Endothelial cell of umbilical vein (primary cell): ENCODE measurements around the gene MYO19. TPM values are rescaled to one million over a fixed set of nuclear protein-coding genes. Genes with fewer than 3 reads are reported as not detected.
A peak's percentile ranks its signal among the peaks of the same experiment; 100 is the strongest.

Experiments used
- BruUV-seq: library from RNA; stranded (reverse); fragments of 400-500 nt; replicated peaks from 2 replicates; lab custom pipeline; 2021; lab: Mats Ljungman, UMichigan
- CTCF ChIA-PET: fragments of 300-600, 350-600 bp; sonication (Branson Sonifier 250); formaldehyde crosslinking; loops from one replicate; lab custom pipeline; 2021; ENCODE audit warnings: antibody characterized with exemption, inconsistent platforms; lab: Charles Lee
- POLR2A ChIA-PET: fragments of 300-600, 350-600 bp; sonication (Branson Sonifier 250); formaldehyde crosslinking; loops from one replicate; lab custom pipeline; 2021; ENCODE audit warnings: antibody characterized with exemption, inconsistent platforms; lab: Charles Lee
- DNase-seq: peaks from one replicate; pipeline ENCODE4 v3.0.0-alpha.2; 2011; ENCODE audit warnings: low read depth, low spot score
- FAIRE-seq: peaks from 2 replicates; lab custom pipeline; 2011; peaks lifted over from hg19 to GRCh38; lab: Jason Lieb, UNC
- H2AFZ ChIP-seq: 2 replicates; pipeline ENCODE4 v1.6.0; 2012; ENCODE audit warnings: low read depth, low read length, control low read depth, inconsistent platforms
- H3K27ac ChIP-seq: 2 replicates; pipeline ENCODE4 v1.5.1; 2011; ENCODE audit warnings: low read depth, mild to moderate bottlenecking, control low read depth, low read length, moderate library complexity; ENCODE audit not compliant: insufficient read depth
- H3K27me3 ChIP-seq, 2 experiments: 2 replicates each; pipeline versions ENCODE4 v1.6.0 to v1.6.1; 2011; ENCODE audit warnings: low read length in 2 of 2, mixed read lengths in 1 of 2; ENCODE audit not compliant: control insufficient read depth in 2 of 2, insufficient read depth in 2 of 2
- H3K36me3 ChIP-seq, 2 experiments: 2 replicates in 1 of 2; 3 replicates in 1 of 2; pipeline ENCODE4 v1.5.1; 2011; ENCODE audit warnings: low read length in 2 of 2, mild to moderate bottlenecking in 1 of 2, moderate library complexity in 1 of 2; ENCODE audit not compliant: control insufficient read depth in 2 of 2, insufficient read depth in 2 of 2; ENCODE audit errors: extremely low read depth in 1 of 2
- H3K4me1 ChIP-seq: 3 replicates; pipeline ENCODE4 v1.5.1; 2011; ENCODE audit warnings: mild to moderate bottlenecking, low read length; ENCODE audit not compliant: control insufficient read depth, insufficient read depth; ENCODE audit errors: extremely low read depth
- H3K4me2 ChIP-seq: 2 replicates; pipeline ENCODE4 v1.6.1; 2011; ENCODE audit warnings: low read length, control low read depth, mixed read lengths; ENCODE audit not compliant: insufficient read depth
- H3K4me3 ChIP-seq, 3 experiments: fragments of 200-600 bp in 1 of 3; sonication (generic), shearing (Covaris generic) in 1 of 3; replicated peaks in 1 of 3; 2 replicates each; pipeline ENCODE4 v1.5.1; 2011 to 2016; ENCODE audit warnings: control low read depth in 3 of 3, low read length in 3 of 3, mild to moderate bottlenecking in 2 of 3, inconsistent platforms in 1 of 3, low read depth in 1 of 3, moderate library complexity in 1 of 3; ENCODE audit not compliant: insufficient read depth in 1 of 3
- H3K79me2 ChIP-seq: 2 replicates; pipeline ENCODE4 v1.6.0; 2012; ENCODE audit warnings: low read length, inconsistent platforms; ENCODE audit not compliant: control insufficient read depth, insufficient read depth
- H3K9ac ChIP-seq: replicated peaks from 2 replicates; pipeline ENCODE3; 2011; ENCODE audit warnings: low read length, control low read depth; ENCODE audit not compliant: insufficient read depth; ENCODE audit errors: extremely low read depth
- H3K9me1 ChIP-seq: replicated peaks from 3 replicates; pipeline ENCODE4 v1.6.0; 2011; ENCODE audit warnings: mild to moderate bottlenecking, low read length; ENCODE audit not compliant: control insufficient read depth, insufficient read depth; ENCODE audit errors: extremely low read depth
- H3K9me3 ChIP-seq: replicated peaks from 2 replicates; pipeline ENCODE4 v1.5.1; 2012; ENCODE audit warnings: low read length, inconsistent platforms; ENCODE audit not compliant: control insufficient read depth, insufficient read depth
- H4K20me1 ChIP-seq: replicated peaks from 2 replicates; pipeline ENCODE3; 2011; ENCODE audit warnings: mild to moderate bottlenecking, low read length; ENCODE audit not compliant: control insufficient read depth, insufficient read depth; ENCODE audit errors: extremely low read depth
- EZH2 ChIP-seq: IDR thresholded peaks from 2 replicates; pipeline ENCODE4 v1.6.1; 2012; ENCODE audit warnings: borderline replicate concordance, low read depth, mild to moderate bottlenecking, moderate library complexity, low read length, inconsistent platforms; ENCODE audit not compliant: severe bottlenecking
- JUN ChIP-seq: IDR thresholded peaks from 2 replicates; pipeline ENCODE4 v1.6.1; 2011; ENCODE audit warnings: borderline replicate concordance, low read depth; ENCODE audit not compliant: insufficient read length, insufficient read depth
- MAX ChIP-seq: IDR thresholded peaks from 2 replicates; pipeline ENCODE4 v1.6.1; 2011; ENCODE audit not compliant: insufficient read depth, insufficient read length
- MYC ChIP-seq: IDR thresholded peaks from one replicate; pipeline ENCODE4 v1.6.1; 2011; ENCODE audit warnings: mild to moderate bottlenecking, low read depth, low read length
- POLR2A ChIP-seq: IDR thresholded peaks from 2 replicates; pipeline ENCODE4 v1.6.1; 2012; ENCODE audit warnings: low read depth, mild to moderate bottlenecking, control low read depth, low read length
- POLR2AphosphoS5 ChIP-seq: IDR thresholded peaks from 2 replicates; pipeline ENCODE4 v1.6.1; 2012; ENCODE audit warnings: low read depth, mild to moderate bottlenecking, control low read depth, low read length, moderate library complexity; ENCODE audit not compliant: insufficient read depth
- dilution Hi-C: fragments of 300-500 bp; cut with MboI; formaldehyde crosslinking; loops from one replicate; pipeline ENCODE4 v1.15.0; 2019; ENCODE audit warnings: low sequenced_read_pairs; ENCODE audit not compliant: extremely low pct_ligation_motif_present
- intact Hi-C: fragments of 100-400 bp; cut with micrococcal nuclease; formaldehyde crosslinking; loops from one replicate; pipeline ENCODE4 v1.10.0; 2022
- polyA plus RNA-seq, 4 experiments: library from polyadenylated mRNA; depleted of rRNA in 3 of 4; stranded (reverse) in 3 of 4; unstranded in 1 of 4; fragments of >200 nt; gene quantifications; 2 replicates each; pipeline versions ENCODE4 v1.2.1 to v1.2.3, GENCODE V29; 2011 to 2012; ENCODE audit warnings: missing spikeins in 1 of 4
- total RNA-seq: library from RNA; stranded (reverse); gene quantifications from 2 replicates; pipeline ENCODE4 v1.2.3, GENCODE V29; 2021
- TF ChIP-seq, protein P1 (sequence below), 2 donors: IDR thresholded peaks; 1 replicate in 1 of 2; 2 replicates in 1 of 2; pipeline ENCODE4 v1.5.1; 2011; ENCODE audit warnings: low read length in 2 of 2, mild to moderate bottlenecking in 2 of 2, moderate library complexity in 2 of 2, control low read depth in 1 of 2, inconsistent platforms in 1 of 2, low read depth in 1 of 2; ENCODE audit not compliant: insufficient read depth in 1 of 2; ENCODE audit errors: extremely low read depth in 1 of 2

The MYO19 gene
- total and polyA plus RNA-seq, 2 donors (not counting 3 experiments of a cell fraction or from before 2014, with no cell fraction given) = 75.4 to 95.7 TPM

DNA sequence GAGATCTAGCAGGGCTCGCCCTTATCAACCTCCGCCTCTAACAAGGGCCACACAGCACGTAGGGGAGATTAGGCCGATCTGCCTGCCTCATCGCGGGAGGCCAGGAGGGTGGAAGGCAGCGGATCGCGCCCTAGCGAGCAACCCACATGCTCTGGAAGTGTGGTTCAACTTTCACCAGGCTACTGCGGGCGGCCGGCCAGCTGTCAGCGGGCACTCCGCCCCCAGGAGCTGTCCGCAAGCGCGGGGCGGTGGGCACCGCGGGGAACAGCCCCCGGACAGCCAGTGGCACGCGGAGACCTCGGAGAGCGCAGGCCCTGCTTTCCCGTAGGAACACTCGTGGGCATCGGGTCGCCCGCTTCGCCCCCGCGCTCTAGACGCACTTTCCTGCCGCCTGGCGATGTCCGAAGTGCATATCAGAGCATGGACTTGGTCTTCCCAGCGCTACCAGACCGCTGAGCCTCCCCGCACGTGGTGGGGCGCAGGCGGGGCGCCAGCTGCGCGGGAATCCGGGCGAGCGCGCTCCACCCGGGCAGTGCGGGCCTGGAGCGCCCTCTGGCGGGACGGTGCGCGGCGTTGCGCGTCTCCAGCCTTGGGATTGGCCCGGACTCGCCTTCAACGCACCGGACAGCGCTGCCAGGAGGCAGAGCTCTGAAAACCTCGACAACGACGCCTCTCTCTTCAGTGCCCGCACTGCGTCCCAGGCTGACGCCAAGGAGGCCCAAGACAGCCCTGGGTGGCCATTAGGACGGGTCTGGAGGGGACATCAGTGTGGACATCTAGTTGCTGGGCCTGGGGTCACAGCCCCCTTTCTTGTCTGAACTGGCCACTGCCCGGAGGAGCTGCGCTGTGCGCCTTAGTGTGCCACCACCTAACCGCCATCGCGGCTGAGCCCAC is 51.8 kb downstream of the MYO19 start:
- Histone ChIP-seq H3K4me2 (peak overlapping the region; percentile 32), H3K36me3 (no peaks in the 10 kb centered on the region), H3K4me1 (peaks cover 17% of the 10 kb centered on the region), H2AFZ (peak overlapping the region; percentile 96), H3K27ac (no peak overlapping the region), H3K4me3 (peak overlapping the region in 1 of 3 experiments; percentile 9), H3K9me3 (no peaks in the 10 kb centered on the region), H3K27me3 (peaks cover 2 to 11% of the 10 kb centered on the region in 2 experiments), H3K9ac (no peak overlapping the region), H4K20me1 (no peaks in the 10 kb centered on the region), H3K9me1 (no peaks in the 10 kb centered on the region), H3K79me2 (peaks cover 7% of the 10 kb centered on the region)
- TF ChIP-seq EZH2 (peak; percentile 59), MYC (peak; percentile 29), MAX (peak; percentile 89), POLR2A (no peak), POLR2AphosphoS5 (peak; percentile 40), JUN (no peak)
- TF ChIP-seq, protein P1, sequence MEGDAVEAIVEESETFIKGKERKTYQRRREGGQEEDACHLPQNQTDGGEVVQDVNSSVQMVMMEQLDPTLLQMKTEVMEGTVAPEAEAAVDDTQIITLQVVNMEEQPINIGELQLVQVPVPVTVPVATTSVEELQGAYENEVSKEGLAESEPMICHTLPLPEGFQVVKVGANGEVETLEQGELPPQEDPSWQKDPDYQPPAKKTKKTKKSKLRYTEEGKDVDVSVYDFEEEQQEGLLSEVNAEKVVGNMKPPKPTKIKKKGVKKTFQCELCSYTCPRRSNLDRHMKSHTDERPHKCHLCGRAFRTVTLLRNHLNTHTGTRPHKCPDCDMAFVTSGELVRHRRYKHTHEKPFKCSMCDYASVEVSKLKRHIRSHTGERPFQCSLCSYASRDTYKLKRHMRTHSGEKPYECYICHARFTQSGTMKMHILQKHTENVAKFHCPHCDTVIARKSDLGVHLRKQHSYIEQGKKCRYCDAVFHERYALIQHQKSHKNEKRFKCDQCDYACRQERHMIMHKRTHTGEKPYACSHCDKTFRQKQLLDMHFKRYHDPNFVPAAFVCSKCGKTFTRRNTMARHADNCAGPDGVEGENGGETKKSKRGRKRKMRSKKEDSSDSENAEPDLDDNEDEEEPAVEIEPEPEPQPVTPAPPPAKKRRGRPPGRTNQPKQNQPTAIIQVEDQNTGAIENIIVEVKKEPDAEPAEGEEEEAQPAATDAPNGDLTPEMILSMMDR (IDR thresholded peaks at IDR 0.05; ENCODE audit: extremely low read depth in 1 of 2, insufficient read depth in 1 of 2, low read depth in 1 of 2, low read length in 2 of 2) = peak; percentile 93 to 98
- FAIRE-seq = no peak
- peak; percentile 82 for DNase-seq
- no TSS peak for BruUV-seq
- ChIA-PET POLR2A (no interaction called here), CTCF (interaction anchor here (0.6 to 2.1 kb wide), 23 partner anchors 9 to 674 kb away, joined by 3 to 27 read pairs (median 4); partner anchors contain the start of genes LYZL6, MYO19, PIGW and TAF15)
- dilution Hi-C loops = no loop called here
- intact Hi-C loops = no loop called here
